Activated CD4-positive, alpha-beta T cell treated with anti-CD3 and anti-CD28 coated beads for 4 hours (primary cell): ENCODE data around the gene NCOA6.
"Not testable (repeated sequence)": the region's sequence is repeated elsewhere in the genome, so short reads cannot be mapped to it uniquely, and the experiment has no call there.

ENCODE experiments used
- DNase-seq, 2 donors: peaks; one replicate each; pipeline ENCODE4 v3.0.0-alpha.2; 2020

NCOA6 gene

GRCh38 chr20:34717230-34718095, 108.0 kb downstream of the NCOA6 start:
- no peak for DNase-seq

GRCh38 chr20:34716921-34717229, 108.6 kb downstream of the NCOA6 start:
- DNase-seq: no peak

GRCh38 chr20:34715384-34715783, 110.1 kb downstream of the NCOA6 start:
- no peak for DNase-seq

- not testable (repeated sequence) for DNase-seq
Measured at GRCh38 chr20:34713944-34714515, 111.4 kb downstream of the NCOA6 start.

- peak; percentile 9 to 18 for DNase-seq
Measured at GRCh38 chr20:34713194-34713943, 112.1 kb downstream of the NCOA6 start.

GRCh38 chr20:34712525-34713192, 112.8 kb downstream of the NCOA6 start:
- DNase-seq: no peak

GRCh38 chr20:34711813-34712430, 113.5 kb downstream of the NCOA6 start:
- no peak for DNase-seq

GRCh38 chr20:34710861-34711574, 114.4 kb downstream of the NCOA6 start:
- no peak for DNase-seq

GRCh38 chr20:34710568-34710839, 114.9 kb downstream of the NCOA6 start:
- DNase-seq: no peak

- DNase-seq: peak in 1 of 2 donors; percentile 65
Measured at GRCh38 chr20:34709831-34710567, 115.5 kb downstream of the NCOA6 start.

- DNase-seq: peak; percentile 72 to 75
Measured at GRCh38 chr20:34709044-34709830, 116.2 kb downstream of the NCOA6 start.

GRCh38 chr20:34708621-34709043, 116.8 kb downstream of the NCOA6 start:
- peak; percentile 44 to 54 for DNase-seq

GRCh38 chr20:34706912-34707784, 118.3 kb downstream of the NCOA6 start:
- DNase-seq: no peak

- DNase-seq: no peak
Measured at GRCh38 chr20:34706302-34706875, 119.1 kb downstream of the NCOA6 start.

GRCh38 chr20:34705397-34706301, 119.8 kb downstream of the NCOA6 start:
- DNase-seq: no peak

- DNase-seq: no peak
Measured at GRCh38 chr20:34705008-34705396, 120.4 kb downstream of the NCOA6 start.

GRCh38 chr20:34704177-34705007, 121.1 kb downstream of the NCOA6 start, which contains the start of gene TP53INP2:
TSS of gene TP53INP2 (plus strand) at chr20:34704344. CDS start at chr20:34708740, 4,396 bp downstream.
- DNase-seq: peak; percentile 82 to 84
